Keratinocyte (primary cell): ENCODE measurements around the gene RNF144A. TPM values are rescaled to one million over a fixed set of nuclear protein-coding genes. Genes with fewer than 3 reads are reported as not detected.

Experiments
- DNase-seq: peaks from one replicate; pipeline ENCODE4 v3.0.0-alpha.2; 2011; ENCODE audit warnings: low read depth, missing footprints, low spot score
- FAIRE-seq: peaks from 2 replicates; lab custom pipeline; 2011; peaks lifted over from hg19 to GRCh38; lab: Jason Lieb, UNC
- H2AFZ ChIP-seq: 2 replicates; pipeline ENCODE4 v1.6.0; 2012; ENCODE audit warnings: low read length, control low read depth, inconsistent platforms; ENCODE audit not compliant: control insufficient read depth
- H3K27ac ChIP-seq: 2 replicates; pipeline ENCODE4 v1.5.1; 2011; ENCODE audit warnings: low read length; ENCODE audit not compliant: control insufficient read depth, insufficient read depth
- H3K27me3 ChIP-seq: 3 replicates; pipeline ENCODE4 v1.6.0; 2011; ENCODE audit warnings: low read length; ENCODE audit not compliant: control insufficient read depth, insufficient read depth; ENCODE audit errors: extremely low read depth
- H3K36me3 ChIP-seq, 2 experiments: 2 replicates in 1 of 2; 3 replicates in 1 of 2; pipeline ENCODE4 v1.5.1; 2011; ENCODE audit warnings: low read length in 2 of 2, mild to moderate bottlenecking in 1 of 2; ENCODE audit not compliant: control insufficient read depth in 2 of 2, insufficient read depth in 2 of 2; ENCODE audit errors: extremely low read depth in 1 of 2
- H3K4me1 ChIP-seq: 3 replicates; pipeline ENCODE4 v1.5.1; 2011; ENCODE audit warnings: low read length; ENCODE audit not compliant: control insufficient read depth, insufficient read depth; ENCODE audit errors: extremely low read depth
- H3K4me2 ChIP-seq: 3 replicates; pipeline ENCODE4 v1.6.0; 2011; ENCODE audit warnings: low read depth, low read length; ENCODE audit not compliant: control insufficient read depth, insufficient read depth; ENCODE audit errors: extremely low read depth
- H3K4me3 ChIP-seq, 3 experiments: fragments of 200-600 bp in 1 of 3; sonication (generic) in 1 of 3; 2 replicates in 2 of 3; 3 replicates in 1 of 3; pipeline ENCODE4 v1.5.1; 2011 to 2016; ENCODE audit warnings: low read length in 3 of 3, mild to moderate bottlenecking in 3 of 3, control low read depth in 2 of 3, inconsistent platforms in 1 of 3, low read depth in 1 of 3, mixed read lengths in 1 of 3, mixed run types in 1 of 3, moderate library complexity in 1 of 3; ENCODE audit not compliant: control insufficient read depth in 2 of 3, insufficient read depth in 2 of 3; ENCODE audit errors: extremely low read depth in 1 of 3
- H3K79me2 ChIP-seq: 2 replicates; pipeline ENCODE4 v1.6.0; 2012; ENCODE audit warnings: low read length; ENCODE audit not compliant: control insufficient read depth, insufficient read depth
- H3K9ac ChIP-seq: 3 replicates; pipeline ENCODE4 v1.6.0; 2011; ENCODE audit warnings: low read length; ENCODE audit not compliant: control insufficient read depth, insufficient read depth; ENCODE audit errors: extremely low read depth
- H3K9me1 ChIP-seq: 3 replicates; pipeline ENCODE4 v1.6.0; 2011; ENCODE audit warnings: low read length; ENCODE audit not compliant: control insufficient read depth, insufficient read depth; ENCODE audit errors: extremely low read depth
- H3K9me3 ChIP-seq: 2 replicates; pipeline ENCODE4 v1.5.1; 2012; ENCODE audit warnings: low read depth, low read length; ENCODE audit not compliant: control insufficient read depth
- H4K20me1 ChIP-seq: 3 replicates; pipeline ENCODE4 v1.6.0; 2011; ENCODE audit warnings: low read length; ENCODE audit not compliant: control insufficient read depth, insufficient read depth; ENCODE audit errors: extremely low read depth
- EZH2 ChIP-seq: IDR thresholded peaks from one replicate; pipeline ENCODE4 v1.6.1; 2012; ENCODE audit warnings: inconsistent platforms, mild to moderate bottlenecking, low read length, moderate library complexity
- dilution Hi-C: fragments of 300-500 bp; cut with MboI; formaldehyde crosslinking; loops from one replicate; pipeline ENCODE4 v1.7.0; 2020; ENCODE audit warnings: low sequenced_read_pairs; ENCODE audit not compliant: extremely low pct_ligation_motif_present
- polyA plus RNA-seq, 5 experiments: library from polyadenylated mRNA; depleted of rRNA in 3 of 5; stranded (reverse) in 3 of 5; stranded (forward) in 1 of 5; unstranded in 1 of 5; fragments of >200 nt; gene quantifications; 1 replicate in 1 of 5; 2 replicates in 3 of 5; 3 replicates in 1 of 5; pipeline versions ENCODE4 v1.2.1 to v1.2.3, GENCODE V29; 2011 to 2012; ENCODE audit warnings: missing spikeins in 2 of 5, low read depth in 1 of 5, low replicate concordance in 1 of 5
- TF ChIP-seq, protein P1 (sequence below), 3 experiments: IDR thresholded peaks in 1 of 3; conservative IDR thresholded peaks in 1 of 3; optimal IDR thresholded peaks in 1 of 3; 2 replicates in 2 of 3; 3 replicates in 1 of 3; pipeline versions ENCODE3 to v1.5.1; 2011; ENCODE audit warnings: low read length in 3 of 3, mild to moderate bottlenecking in 3 of 3, moderate library complexity in 2 of 3, control low read depth in 1 of 3, inconsistent platforms in 1 of 3; ENCODE audit not compliant: insufficient read depth in 2 of 3; ENCODE audit errors: extremely low read depth in 1 of 3

The RNF144A gene
- polyA plus RNA-seq, 1 donor (not counting 4 experiments of a cell fraction or from before 2014, with no cell fraction given): 1.4 TPM

- no peak for TF ChIP-seq EZH2
- TF ChIP-seq, protein P1, sequence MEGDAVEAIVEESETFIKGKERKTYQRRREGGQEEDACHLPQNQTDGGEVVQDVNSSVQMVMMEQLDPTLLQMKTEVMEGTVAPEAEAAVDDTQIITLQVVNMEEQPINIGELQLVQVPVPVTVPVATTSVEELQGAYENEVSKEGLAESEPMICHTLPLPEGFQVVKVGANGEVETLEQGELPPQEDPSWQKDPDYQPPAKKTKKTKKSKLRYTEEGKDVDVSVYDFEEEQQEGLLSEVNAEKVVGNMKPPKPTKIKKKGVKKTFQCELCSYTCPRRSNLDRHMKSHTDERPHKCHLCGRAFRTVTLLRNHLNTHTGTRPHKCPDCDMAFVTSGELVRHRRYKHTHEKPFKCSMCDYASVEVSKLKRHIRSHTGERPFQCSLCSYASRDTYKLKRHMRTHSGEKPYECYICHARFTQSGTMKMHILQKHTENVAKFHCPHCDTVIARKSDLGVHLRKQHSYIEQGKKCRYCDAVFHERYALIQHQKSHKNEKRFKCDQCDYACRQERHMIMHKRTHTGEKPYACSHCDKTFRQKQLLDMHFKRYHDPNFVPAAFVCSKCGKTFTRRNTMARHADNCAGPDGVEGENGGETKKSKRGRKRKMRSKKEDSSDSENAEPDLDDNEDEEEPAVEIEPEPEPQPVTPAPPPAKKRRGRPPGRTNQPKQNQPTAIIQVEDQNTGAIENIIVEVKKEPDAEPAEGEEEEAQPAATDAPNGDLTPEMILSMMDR (optimal IDR thresholded peaks at IDR 0.05 in 1 of 3, IDR thresholded peaks at IDR 0.05 in 1 of 3, conservative IDR thresholded peaks at IDR 0.05 in 1 of 3; ENCODE audit: extremely low read depth in 1 of 3, insufficient read depth in 2 of 3, low read length in 3 of 3): no peak
- DNase-seq (no peak), FAIRE-seq (no peak)
- Histone ChIP-seq H2AFZ (no peak overlapping the region), H3K4me2 (no peak overlapping the region), H3K79me2 (no peaks in the 10 kb centered on the region), H3K4me3 (no peak overlapping the region), H3K27me3 (no peaks in the 10 kb centered on the region), H3K4me1 (no peaks in the 10 kb centered on the region), H3K36me3 (no peaks in the 10 kb centered on the region), H4K20me1 (no peaks in the 10 kb centered on the region), H3K27ac (no peak overlapping the region), H3K9me1 (no peaks in the 10 kb centered on the region), H3K9me3 (no peaks in the 10 kb centered on the region), H3K9ac (no peak overlapping the region)
- dilution Hi-C loops: no loop called here
Measured at GRCh38 chr2:6881046-6881445, 36.2 kb upstream of the RNF144A start.

- H3K4me3 ChIP-seq: no peak overlapping the region
- H3K27ac ChIP-seq: no peak overlapping the region
- H3K36me3 ChIP-seq: no peaks in the 10 kb centered on the region
- H3K9ac ChIP-seq: no peak overlapping the region
- no peaks in the 10 kb centered on the region for H3K27me3 ChIP-seq
- no peaks in the 10 kb centered on the region for H4K20me1 ChIP-seq
- TF ChIP-seq, protein P1 (optimal IDR thresholded peaks at IDR 0.05 in 1 of 3, IDR thresholded peaks at IDR 0.05 in 1 of 3, conservative IDR thresholded peaks at IDR 0.05 in 1 of 3; ENCODE audit: extremely low read depth in 1 of 3, insufficient read depth in 2 of 3, low read length in 3 of 3): no peak
- TF ChIP-seq EZH2: no peak
- no peak overlapping the region for H3K4me2 ChIP-seq
- H3K79me2 ChIP-seq: no peaks in the 10 kb centered on the region
- no peaks in the 10 kb centered on the region for H3K4me1 ChIP-seq
- no peak overlapping the region for H2AFZ ChIP-seq
- H3K9me3 ChIP-seq: no peaks in the 10 kb centered on the region
- dilution Hi-C loops: no loop called here
- FAIRE-seq: no peak
- DNase-seq: no peak
- H3K9me1 ChIP-seq: no peaks in the 10 kb centered on the region
Measured at GRCh38 chr2:6881516-6881915, 35.7 kb upstream of the RNF144A start.
